Activated T-helper 1 cell treated with anti-CD3 and anti-CD28 coated beads, Interleukin-12 subunit alpha, Interleukin-12 subunit beta, Interleukin-2, Interleukin-4 antibody, amounts not matched to agents 30 ng/mL and 10 ng/mL and 1 ng/mL, durations not matched to agents 14 hours and 24 hours and 36 hours (primary cell): ENCODE measurements around the gene KDM4C. TPM values are rescaled to one million over a fixed set of nuclear protein-coding genes. Genes with fewer than 3 reads are reported as not detected.
A peak's percentile ranks its signal among the peaks of the same experiment; 100 is the strongest.

ENCODE experiments used
- DNase-seq: peaks from one replicate; pipeline ENCODE4 v3.0.0; 2021; ENCODE audit warnings: low spot score
- H3K27ac Mint-ChIP-seq: one replicate; pipeline ENCODE4 v1.8.0; 2021; ENCODE audit warnings: mild to moderate bottlenecking, mixed read lengths
- H3K27me3 Mint-ChIP-seq: one replicate; pipeline ENCODE4 v1.8.0; 2022; ENCODE audit warnings: mild to moderate bottlenecking, moderate library complexity, mixed read lengths; ENCODE audit not compliant: insufficient read depth
- H3K36me3 Mint-ChIP-seq: one replicate; pipeline ENCODE4 v1.8.0; 2021; ENCODE audit warnings: low read depth, mixed read lengths
- H3K4me1 Mint-ChIP-seq: one replicate; pipeline ENCODE4 v1.8.0; 2021; ENCODE audit warnings: low read depth, mixed read lengths
- H3K4me3 Mint-ChIP-seq: one replicate; pipeline ENCODE4 v1.8.0; 2021; ENCODE audit warnings: mild to moderate bottlenecking, moderate library complexity, mixed read lengths
- H3K9me3 Mint-ChIP-seq: one replicate; pipeline ENCODE4 v1.8.0; 2021; ENCODE audit warnings: mixed read lengths
- intact Hi-C: fragments of 100-400 bp; cut with micrococcal nuclease; formaldehyde crosslinking; loops from one replicate; pipeline ENCODE4 v1.15.1; 2024
- total RNA-seq: library from RNA; stranded (reverse); gene quantifications from 2 replicates; pipeline ENCODE4 v1.2.3, GENCODE V29; 2022

Gene KDM4C
- total RNA-seq, 1 donor from 2014 or later, result 35.9 TPM

DNA sequence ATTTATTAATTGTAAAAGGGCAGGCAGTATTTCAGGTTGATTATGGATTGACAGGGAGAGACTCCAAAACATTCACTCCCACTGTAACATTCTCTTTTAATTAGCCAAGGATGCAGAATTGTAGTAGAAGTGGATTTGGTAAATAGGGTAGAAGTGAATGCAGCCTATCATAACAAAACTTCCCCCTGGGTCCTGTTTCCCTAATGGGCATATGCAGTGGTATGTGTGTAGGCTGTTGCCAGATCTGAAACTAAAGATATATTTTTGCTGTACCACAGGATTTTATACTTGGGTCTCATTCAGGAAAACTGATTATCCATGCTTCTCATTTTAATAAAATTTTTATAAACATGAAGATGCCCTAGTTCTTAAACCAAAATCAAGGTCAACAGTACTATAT, 351.2 kb downstream of the KDM4C start:
- Mint-ChIP-seq H3K9me3 (no peaks in the 10 kb centered on the region), H3K27ac (no peak overlapping the region), H3K27me3 (no peaks in the 10 kb centered on the region), H3K4me3 (no peak overlapping the region), H3K4me1 (peaks cover 16% of the 10 kb centered on the region), H3K36me3 (peaks cover 42% of the 10 kb centered on the region)
- no peak for DNase-seq
- intact Hi-C loops, result no loop called here

DNA sequence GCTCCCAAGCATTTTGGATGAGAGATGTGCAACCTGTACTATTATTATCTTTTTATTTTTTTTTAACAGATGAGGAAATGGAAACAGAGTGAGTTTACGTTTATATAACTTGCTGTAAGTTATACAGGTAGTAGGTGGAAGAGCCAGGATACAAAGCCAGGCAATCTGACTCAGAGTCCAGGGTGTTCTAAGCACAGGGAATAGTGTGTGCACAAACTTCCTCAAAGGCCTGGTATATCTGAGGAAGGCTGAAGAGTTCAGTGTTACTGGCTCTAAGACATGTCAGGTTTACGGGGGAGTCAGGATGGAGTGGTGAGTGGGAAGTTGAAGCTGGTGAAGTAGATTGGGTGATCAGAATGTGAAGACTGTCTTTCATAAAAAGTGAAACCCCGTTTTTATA, 353.6 kb downstream of the KDM4C start:
- Mint-ChIP-seq H3K9me3 (no peaks in the 10 kb centered on the region), H3K4me1 (peaks cover 12% of the 10 kb centered on the region), H3K27me3 (no peaks in the 10 kb centered on the region), H3K4me3 (no peak overlapping the region), H3K27ac (no peak overlapping the region), H3K36me3 (peaks cover 31% of the 10 kb centered on the region)
- intact Hi-C loops, result no loop called here
- DNase-seq, result no peak

DNA sequence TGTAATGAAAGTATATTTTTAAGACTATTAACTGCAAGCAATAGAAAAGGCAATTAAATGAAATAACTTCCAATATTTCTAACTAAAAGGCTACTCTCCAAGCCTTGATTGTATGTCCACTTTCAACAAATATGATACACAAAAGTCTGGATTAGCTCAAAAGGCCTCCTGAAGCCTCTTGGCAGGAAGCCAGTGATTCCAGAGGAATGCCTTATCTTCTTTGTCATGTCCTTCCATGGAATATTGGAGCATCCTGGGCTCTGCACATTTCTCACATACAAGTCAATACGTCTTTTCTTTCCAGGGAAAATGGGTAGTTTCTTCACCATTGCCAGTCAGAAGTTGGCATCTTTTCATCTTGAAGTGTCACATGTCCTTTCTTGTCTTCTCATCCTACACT, 357.8 kb downstream of the KDM4C start:
- Mint-ChIP-seq H3K4me1 (peaks cover 18% of the 10 kb centered on the region), H3K36me3 (peaks cover 8% of the 10 kb centered on the region), H3K27ac (no peak overlapping the region), H3K9me3 (no peaks in the 10 kb centered on the region), H3K4me3 (no peak overlapping the region), H3K27me3 (no peaks in the 10 kb centered on the region)
- DNase-seq, result no peak
- intact Hi-C loops, result no loop called here

DNA sequence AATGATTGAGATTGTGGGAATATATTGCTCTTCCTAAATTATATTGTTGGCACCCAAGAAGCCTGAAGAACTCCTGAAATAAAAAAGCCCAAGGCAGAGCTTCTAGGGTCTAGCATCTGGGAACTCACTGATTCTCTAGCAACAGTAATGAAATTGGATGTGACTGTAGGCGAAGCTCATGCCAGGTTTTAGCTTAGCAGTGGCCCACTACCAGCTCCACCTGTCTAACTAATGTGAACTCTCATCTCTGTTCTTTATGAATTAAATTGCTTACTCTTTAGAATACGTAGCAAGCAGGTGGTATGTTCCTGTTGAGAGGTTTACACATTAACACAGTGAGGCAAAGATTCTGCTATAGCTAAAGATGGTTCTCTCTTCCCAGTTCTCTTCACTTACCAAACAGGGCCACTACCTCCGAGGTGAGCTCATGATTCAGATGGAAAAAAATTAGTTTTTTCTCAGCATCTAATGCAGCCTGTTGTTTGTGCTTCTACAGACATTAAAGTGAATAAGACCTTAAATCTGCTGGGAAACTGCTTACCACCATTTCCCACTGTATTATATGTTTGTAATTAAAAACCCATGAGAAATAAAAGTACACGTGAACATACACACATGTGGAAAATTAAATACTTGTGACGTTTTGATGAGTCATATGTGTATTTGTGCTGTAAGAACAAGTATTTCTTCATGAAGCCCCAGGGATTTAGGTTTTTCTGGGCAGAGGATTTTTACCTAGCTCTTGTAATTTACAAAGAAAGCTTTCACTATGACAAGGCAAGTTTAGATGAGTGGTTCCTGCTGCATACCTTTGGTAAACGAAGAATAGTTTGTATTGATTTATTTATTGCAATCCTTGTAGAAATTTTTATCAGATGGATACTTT, 360.1 kb downstream of the KDM4C start:
- H3K27ac Mint-ChIP-seq, result no peak overlapping the region
- H3K27me3 Mint-ChIP-seq, result no peaks in the 10 kb centered on the region
- no peak for DNase-seq
- H3K36me3 Mint-ChIP-seq, result peaks cover 9% of the 10 kb centered on the region
- peaks cover 20% of the 10 kb centered on the region for H3K4me1 Mint-ChIP-seq
- intact Hi-C loops, result no loop called here
- no peak overlapping the region for H3K4me3 Mint-ChIP-seq
- H3K9me3 Mint-ChIP-seq, result no peaks in the 10 kb centered on the region

DNA sequence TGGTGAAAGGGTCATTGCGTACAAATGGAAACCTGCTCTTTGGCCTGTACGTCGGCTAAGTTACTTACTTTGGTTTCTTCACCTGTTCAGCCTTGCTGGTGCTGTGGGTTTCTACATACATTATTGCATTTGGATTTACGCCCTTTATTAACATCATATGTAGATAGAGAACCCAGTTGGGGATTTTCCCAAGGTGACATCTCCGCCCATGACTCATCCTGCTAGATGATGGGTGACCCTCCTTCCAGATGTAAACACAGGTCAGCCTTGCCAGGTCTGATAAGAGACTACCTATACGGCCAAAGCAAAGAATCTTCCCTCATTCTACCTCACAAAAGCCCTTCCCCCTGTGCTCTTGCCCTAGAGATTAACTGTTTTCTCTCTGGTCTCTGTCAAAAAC, 360.9 kb downstream of the KDM4C start:
- intact Hi-C loops, result no loop called here
- Mint-ChIP-seq H3K27ac (no peak overlapping the region), H3K27me3 (no peaks in the 10 kb centered on the region), H3K4me1 (peaks cover 20% of the 10 kb centered on the region), H3K36me3 (peaks cover 15% of the 10 kb centered on the region), H3K9me3 (no peaks in the 10 kb centered on the region), H3K4me3 (no peak overlapping the region)
- DNase-seq, result no peak

DNA sequence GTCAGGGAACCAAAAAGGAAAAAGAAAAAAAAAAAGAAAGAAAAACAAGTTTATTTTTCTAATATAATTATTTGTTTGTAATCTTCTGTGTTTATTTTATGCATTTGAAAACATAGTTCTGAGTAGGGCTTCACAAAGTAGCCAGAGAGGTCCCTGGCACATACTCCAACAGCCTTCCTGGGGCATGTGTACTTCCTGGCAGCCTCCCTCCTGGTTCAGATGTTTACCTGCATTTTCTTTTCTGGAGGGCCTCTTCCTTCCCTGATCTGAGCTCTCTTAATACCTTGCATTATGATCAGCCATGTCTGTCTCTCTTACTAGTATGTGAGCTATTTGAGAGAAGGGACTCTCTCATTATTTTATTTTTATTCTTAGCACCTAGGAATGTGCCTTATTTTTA, 361.8 kb downstream of the KDM4C start:
- Mint-ChIP-seq H3K27me3 (no peaks in the 10 kb centered on the region), H3K4me3 (no peak overlapping the region), H3K9me3 (no peaks in the 10 kb centered on the region), H3K4me1 (peaks cover 20% of the 10 kb centered on the region), H3K27ac (no peak overlapping the region), H3K36me3 (peaks cover 15% of the 10 kb centered on the region)
- intact Hi-C loops, result no loop called here
- DNase-seq, result no peak

DNA sequence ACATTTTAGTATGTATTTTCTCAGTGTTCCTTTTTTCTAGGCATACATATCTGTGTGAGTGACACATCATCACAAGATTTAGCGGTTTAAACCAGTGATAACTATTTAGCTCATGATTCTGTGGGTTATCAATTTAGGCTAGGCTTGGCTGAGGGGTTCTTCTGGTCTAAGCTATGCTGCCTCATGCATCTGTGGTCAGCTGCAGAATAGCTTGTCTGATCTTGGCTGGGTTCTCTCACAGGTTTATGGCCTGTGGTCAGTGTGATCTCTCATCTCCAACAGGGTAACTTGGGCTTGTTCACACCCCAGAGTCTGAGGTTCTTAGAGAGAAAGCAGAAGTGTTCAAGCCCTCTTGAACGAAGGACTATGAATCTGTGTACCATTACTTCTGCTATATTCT, 363.3 kb downstream of the KDM4C start:
- intact Hi-C loops, result no loop called here

DNA sequence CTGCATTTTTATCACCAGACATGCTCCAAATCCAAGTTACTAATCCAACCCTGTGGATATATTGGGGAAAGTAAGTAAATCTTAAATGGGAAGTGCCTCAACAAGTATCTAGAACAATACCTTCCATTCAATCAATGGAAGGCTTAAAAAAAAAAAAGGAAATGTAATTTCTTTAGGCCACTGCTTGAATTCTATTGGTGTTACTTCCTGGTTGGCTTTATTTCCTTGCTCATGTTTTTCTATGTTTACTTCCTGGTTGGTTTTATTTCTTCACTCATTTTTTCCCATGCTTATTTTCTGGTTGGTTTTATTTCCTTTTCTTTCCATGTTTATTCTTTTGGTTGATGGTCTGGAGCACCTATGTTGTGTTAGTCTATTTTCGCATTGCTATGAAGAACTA, 363.9 kb downstream of the KDM4C start:
- intact Hi-C loops, result no loop called here
- Mint-ChIP-seq H3K36me3 (peaks cover 23% of the 10 kb centered on the region), H3K4me3 (no peak overlapping the region), H3K27me3 (no peaks in the 10 kb centered on the region), H3K27ac (peak overlapping the region; percentile 34), H3K4me1 (peaks cover 25% of the 10 kb centered on the region), H3K9me3 (no peaks in the 10 kb centered on the region)
- DNase-seq, result no peak

More for the DNA sequence above, 363.3 kb downstream of the KDM4C start:
- Mint-ChIP-seq H3K27ac (no peak overlapping the region), H3K4me1 (peaks cover 25% of the 10 kb centered on the region), H3K27me3 (no peaks in the 10 kb centered on the region), H3K4me3 (no peak overlapping the region), H3K36me3 (peaks cover 22% of the 10 kb centered on the region), H3K9me3 (no peaks in the 10 kb centered on the region)
- DNase-seq, result no peak

DNA sequence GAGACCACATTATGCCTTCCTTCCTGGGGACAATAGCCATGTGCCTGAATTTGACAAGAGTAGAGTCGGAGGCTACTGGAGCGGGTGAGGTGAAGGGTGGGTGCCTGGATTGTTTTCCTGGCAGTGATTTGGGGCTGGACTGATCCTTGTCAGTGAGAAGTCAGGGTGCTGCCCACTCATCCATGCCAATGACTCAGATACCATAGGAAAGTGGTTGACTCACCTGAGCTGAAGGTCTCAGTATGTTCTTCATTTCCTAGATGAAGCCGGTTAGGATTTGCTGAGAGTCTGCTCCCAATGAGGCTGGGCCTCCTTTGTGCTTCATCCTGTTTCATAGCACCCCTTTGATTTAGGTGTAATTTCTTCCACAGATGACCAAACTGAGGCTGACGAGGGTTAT, 366.0 kb downstream of the KDM4C start:
- Mint-ChIP-seq H3K4me3 (no peak overlapping the region), H3K36me3 (peaks cover 32% of the 10 kb centered on the region), H3K9me3 (no peaks in the 10 kb centered on the region), H3K27me3 (no peaks in the 10 kb centered on the region), H3K27ac (no peak overlapping the region), H3K4me1 (peaks cover 28% of the 10 kb centered on the region)
- intact Hi-C loops, result no loop called here
- DNase-seq, result no peak

DNA sequence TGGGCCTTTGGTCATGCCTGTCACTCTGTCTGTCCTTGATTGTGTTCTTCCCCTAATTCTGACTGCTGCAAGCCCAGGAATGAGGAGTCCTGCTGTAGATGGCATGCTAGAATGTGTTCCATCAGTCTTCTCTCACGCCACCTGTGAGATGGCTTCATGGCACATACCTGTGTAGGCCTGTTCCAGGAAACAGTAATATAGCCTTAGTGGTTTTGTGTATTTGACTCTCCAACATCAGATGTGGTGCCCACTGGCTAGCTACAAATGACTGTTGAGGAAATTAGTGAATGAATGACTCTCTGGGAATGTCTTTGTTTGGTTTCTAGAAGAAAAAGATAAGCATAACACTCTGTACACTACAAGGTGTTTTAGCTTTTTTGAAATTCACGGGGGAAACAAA, 367.5 kb downstream of the KDM4C start:
- H3K4me3 Mint-ChIP-seq, result no peak overlapping the region
- DNase-seq, result no peak
- H3K36me3 Mint-ChIP-seq, result peaks cover 44% of the 10 kb centered on the region
- intact Hi-C loops, result no loop called here
- H3K9me3 Mint-ChIP-seq, result no peaks in the 10 kb centered on the region
- peaks cover 24% of the 10 kb centered on the region for H3K4me1 Mint-ChIP-seq
- no peaks in the 10 kb centered on the region for H3K27me3 Mint-ChIP-seq
- no peak overlapping the region for H3K27ac Mint-ChIP-seq

DNA sequence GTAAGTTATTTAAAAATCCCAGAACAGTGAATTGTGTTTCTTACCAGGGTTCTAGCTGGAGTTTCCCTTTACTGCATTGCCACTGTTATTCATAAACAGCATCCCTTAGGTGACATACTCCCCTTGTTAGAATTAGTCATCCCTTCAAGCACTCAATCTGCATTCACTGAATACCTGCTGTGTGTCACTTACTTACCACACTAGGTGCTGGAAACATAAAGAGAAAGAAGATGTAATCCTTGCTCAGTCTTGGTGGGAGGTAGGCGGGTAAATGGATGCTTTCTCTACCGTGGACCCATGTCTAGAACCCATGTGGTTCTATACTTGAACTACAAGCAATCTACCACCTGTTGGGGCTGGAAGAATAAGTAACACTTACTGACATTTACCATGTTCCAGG, 371.6 kb downstream of the KDM4C start:
- no peak overlapping the region for H3K4me3 Mint-ChIP-seq
- H3K27me3 Mint-ChIP-seq, result no peaks in the 10 kb centered on the region
- intact Hi-C loops, result no loop called here
- H3K36me3 Mint-ChIP-seq, result peaks cover 38% of the 10 kb centered on the region
- DNase-seq, result no peak
- H3K9me3 Mint-ChIP-seq, result no peaks in the 10 kb centered on the region
- H3K4me1 Mint-ChIP-seq, result peaks cover 10% of the 10 kb centered on the region
- no peak overlapping the region for H3K27ac Mint-ChIP-seq

DNA sequence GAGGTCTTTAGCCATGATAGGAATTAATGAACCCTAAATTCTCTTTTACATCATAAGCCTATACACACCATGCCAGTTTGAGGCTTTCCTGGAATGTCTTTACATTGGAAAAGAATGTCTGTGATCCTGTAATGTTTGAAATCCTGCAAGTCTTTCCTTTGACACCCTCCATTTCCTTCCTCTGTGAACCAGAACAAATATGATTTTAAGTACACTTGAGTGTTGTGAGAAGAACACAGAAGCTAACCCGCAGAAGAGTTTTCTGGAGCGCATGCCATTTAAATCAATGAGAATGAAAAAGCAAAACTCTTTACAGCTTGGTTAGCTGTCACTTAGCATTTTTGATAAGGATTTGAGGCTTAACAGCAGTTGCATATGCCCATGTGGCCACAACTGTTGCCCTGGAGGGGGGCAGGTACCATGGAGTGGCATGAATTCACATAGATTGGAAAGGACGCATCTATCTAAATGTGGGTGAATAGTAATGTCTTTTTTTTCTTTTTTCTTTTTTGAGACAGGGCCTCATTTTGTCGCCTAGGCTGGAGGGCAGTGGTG, 372.6 kb downstream of the KDM4C start:
- H3K36me3 Mint-ChIP-seq, result peaks cover 39% of the 10 kb centered on the region
- H3K9me3 Mint-ChIP-seq, result no peaks in the 10 kb centered on the region
- H3K27me3 Mint-ChIP-seq, result no peaks in the 10 kb centered on the region
- intact Hi-C loops, result no loop called here
- H3K4me3 Mint-ChIP-seq, result no peak overlapping the region
- peaks cover 5% of the 10 kb centered on the region for H3K4me1 Mint-ChIP-seq
- no peak overlapping the region for H3K27ac Mint-ChIP-seq
- no peak for DNase-seq

DNA sequence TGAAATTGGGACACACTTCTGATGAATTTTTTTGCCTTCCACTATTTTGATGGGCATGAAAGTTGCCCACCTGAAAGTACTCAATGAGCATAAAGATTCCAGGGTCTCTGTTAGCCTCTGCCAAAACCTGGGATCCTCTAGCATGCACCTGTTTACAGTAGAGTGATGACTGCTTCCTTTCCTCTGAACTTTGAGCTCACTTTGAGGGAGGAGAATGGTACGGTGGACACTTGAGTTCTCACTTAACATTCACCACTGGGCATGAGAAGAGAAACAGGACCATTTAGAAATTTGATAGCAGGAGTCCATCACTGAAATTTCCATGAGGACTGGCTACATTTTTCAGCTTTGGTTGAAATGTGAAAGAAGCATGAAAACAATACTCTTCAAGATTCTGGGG, 374.8 kb downstream of the KDM4C start:
- DNase-seq, result no peak
- Mint-ChIP-seq H3K4me1 (peaks cover 5% of the 10 kb centered on the region), H3K27me3 (no peaks in the 10 kb centered on the region), H3K4me3 (no peak overlapping the region), H3K27ac (no peak overlapping the region), H3K36me3 (peaks cover 45% of the 10 kb centered on the region), H3K9me3 (no peaks in the 10 kb centered on the region)
- intact Hi-C loops, result no loop called here
